NOMO-1 treated with dmso at 0.1 percent for 144 hours (cell line): ENCODE data around the gene USP21.

ENCODE experiments used
- DNase-seq: peaks from one replicate; lab custom pipeline; 2025; ENCODE audit not compliant: unreplicated experiment; lab: John Stamatoyannopoulos, UW

The USP21 gene

GRCh38 chr1:161192476-161193465 lies 33.5 kb downstream of the USP21 start:
- peak; percentile 56 for DNase-seq

- no peak for DNase-seq
Observed at GRCh38 chr1:161193561-161194235, 34.4 kb downstream of the USP21 start.

DNA sequence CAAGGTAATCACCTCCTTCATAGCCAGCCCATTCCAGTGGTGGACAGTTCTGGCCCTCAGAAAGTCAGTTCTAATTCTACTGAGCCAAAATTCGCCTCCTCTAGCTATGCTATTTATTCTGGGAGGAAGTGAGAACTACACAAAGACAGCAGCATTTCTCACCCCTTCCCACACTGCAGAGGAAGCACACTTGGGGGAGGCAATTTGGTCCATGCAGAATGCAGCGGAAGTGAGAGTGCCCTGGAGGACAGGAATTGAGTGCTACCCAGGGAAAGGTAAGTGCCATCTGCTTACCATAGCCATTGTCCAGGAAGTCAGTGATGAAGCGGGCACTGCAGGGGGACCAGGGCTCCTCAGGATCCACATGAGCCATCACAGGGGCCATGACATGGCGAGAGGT lies 35.9 kb downstream of the USP21 start:
- peak; percentile 46 for DNase-seq

GRCh38 chr1:161196111-161196510 lies 36.8 kb downstream of the USP21 start:
- no peak for DNase-seq

DNA sequence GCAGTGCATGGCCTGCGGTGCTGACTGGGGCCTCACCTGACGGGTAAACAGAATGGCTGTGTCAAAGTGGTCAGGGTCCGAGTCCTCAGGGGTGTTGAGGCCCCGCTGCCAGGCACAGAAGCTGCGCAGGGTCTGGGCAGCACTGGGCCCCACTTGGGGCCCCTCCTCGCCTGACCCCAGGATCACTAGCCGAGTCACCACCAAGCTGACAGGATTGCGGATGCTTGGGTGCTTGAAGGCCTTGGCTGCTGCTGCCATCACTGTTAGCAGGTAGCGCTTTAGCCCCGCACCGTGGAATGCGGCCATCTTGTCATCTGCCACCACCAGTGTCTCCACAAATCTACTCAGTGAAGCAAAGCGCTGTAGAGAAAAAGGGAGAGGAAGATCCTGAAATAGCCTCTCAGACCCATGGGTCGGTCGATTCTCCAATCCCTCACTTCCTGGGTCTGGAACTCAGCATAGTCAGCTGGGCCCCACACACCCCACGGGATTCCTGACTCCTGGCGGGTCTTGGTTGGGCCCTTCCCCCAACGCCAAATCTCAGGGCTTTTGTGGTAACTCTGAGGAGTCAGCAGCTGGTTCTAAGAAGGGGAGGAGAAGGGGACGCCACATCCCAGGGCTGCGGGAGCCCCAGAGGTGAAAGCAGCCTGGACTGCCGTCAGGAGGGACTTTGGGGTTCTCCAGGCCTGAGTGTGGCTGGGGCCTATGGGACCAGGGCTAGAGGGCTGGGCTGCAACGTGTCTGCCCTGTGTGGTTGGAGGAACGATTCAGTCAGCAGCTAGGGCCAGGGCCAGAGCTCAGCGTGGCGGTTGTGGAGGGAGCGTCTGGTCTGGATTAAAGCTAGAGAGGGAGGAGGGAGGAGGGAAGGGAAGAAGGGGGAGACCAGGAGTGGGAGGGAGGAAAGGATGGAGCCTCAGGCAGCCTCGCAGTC lies 37.5 kb downstream of the USP21 start:
- no peak for DNase-seq

DNA sequence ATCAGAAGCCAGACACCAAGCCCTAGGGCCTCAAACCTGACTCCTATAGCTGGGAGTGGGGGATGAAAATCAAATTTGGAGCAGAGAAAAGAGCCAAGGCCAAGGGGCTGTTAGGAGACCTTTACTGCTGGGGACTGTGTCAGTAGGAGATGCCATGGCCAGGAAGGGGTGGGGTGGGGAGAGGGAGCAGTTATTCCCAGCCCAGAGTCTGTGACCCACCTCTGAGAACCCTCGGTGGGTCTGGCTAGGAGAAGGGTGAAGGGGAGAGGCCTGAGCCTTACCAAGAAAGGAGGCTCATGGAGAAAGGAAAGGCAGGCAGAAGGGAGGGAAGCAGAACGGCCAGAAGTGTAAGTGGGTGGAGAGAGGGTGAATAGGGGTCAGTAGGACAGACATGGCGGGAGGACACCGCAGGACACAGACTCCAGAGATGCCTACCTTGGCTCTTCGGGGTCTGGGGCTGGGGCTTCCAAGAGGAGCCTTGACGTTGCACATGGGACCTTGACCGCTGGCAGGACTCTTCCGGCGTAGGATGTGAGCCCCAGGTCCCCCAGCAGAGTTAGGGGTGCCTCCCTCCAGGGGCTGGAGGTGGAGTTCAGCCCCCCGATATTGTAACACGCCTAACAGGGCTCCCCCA lies 38.4 kb downstream of the USP21 start:
- no peak for DNase-seq

DNA sequence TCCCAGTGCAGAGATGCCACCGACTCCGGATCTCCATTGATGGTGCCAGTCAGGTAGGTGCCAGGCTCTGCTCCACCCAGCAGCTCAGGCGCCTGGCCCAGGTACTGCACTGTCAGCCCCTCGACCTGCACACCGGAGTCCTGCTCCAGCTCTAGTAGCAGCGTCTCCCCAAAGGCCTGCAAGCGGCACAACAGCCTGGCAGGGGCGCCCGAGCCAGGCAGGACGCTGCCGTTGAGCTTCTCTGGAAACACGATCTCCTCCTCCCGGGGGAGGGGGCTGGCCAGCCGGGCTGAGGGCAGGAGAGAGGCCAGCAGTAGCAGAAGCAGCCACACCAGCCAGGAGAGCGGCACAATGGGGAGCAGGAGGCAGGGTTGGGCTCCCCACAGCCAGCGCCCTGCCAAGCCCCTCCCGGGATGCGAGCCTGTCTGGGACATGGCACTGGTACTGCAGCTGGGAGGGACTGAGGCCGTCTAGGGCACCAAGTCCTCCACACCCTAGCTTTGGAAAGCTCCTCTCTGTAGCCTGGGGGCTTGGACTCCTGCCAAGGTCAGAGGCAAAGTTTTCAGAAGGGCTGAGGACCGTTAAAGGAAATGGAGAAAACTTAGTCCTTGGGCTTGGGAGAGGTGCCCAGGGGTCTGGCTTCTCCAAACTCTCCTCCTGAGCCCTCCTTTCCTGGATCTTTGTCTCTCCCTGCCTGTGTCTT lies 39.0 kb downstream of the USP21 start:
- no peak for DNase-seq

DNA sequence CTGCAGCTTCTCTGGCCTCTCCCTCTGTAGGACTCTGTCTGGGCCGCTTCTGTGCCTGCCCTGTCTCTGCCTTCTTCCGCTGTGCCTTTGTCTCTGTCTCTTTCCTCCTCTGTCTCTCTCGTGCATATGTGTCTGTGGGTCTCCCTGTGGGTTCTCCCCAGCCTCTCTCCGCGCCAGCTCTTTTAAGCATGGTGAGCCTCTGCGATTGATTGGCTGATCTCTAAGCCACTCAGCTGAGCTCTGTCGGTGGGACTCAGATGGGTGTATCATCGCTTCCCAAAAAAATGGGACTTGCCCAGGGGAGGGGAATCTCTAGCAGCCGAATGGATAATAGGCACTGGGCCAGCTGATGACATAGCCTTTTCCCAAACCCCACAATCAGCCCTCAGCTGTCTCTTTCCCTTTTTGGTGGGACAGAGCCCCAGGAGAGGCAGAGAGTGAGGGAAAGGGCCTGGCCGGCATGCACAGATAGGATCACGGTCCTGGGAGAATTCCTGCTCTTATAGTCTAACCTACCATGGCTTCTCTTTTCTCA lies 39.7 kb downstream of the USP21 start, which contains the start of gene ADAMTS4:
TSS of gene ADAMTS4 (minus strand) at position 158 of the 535 bp plus-strand sequence. CDS start 427 bp downstream, outside the sequence.
- DNase-seq = no peak

GRCh38 chr1:161199506-161200139 lies 40.3 kb downstream of the USP21 start:
- no peak for DNase-seq

- DNase-seq = no peak
Observed at GRCh38 chr1:161200421-161200991, 41.2 kb downstream of the USP21 start.

DNA sequence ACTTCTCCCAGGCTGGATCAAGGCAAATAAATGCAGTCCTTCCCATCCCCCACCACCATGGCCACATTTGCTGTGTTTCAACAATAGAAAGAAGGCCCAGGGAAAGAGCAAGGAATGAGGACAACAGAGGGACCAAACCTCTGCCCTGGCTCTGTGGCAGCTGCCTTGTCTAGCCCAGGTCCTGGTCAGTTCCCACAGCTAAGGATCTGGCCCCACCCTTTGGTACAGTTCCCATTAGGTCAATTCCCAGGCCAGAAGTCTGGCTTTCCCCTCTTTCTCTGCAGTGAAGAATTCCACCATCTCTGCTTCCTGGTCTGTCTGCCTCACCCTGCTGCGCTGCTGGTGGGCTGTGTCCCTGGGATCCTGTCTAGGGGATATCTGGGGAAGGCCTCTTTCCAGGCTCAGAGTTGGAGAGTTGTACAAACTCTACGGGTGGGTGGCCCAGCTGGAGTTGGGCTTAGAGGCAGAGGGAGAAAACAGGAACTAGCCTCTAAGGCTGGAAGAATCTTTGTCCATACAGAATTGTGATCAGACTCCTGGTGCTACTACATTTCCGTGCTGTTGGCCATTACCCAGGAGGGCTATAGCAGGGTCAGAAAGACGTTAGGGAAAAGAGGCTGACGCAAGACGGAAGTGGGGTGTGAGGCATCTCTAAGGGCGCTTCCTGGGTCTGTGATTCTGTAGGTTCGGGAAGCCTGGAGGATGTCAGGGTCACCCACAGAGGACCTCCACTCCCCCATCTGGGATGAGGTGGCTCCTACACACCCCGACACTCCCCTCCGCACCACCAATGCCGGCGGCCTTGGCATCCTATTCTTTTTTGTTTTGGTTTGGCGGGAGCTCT lies 41.9 kb downstream of the USP21 start:
- no peak for DNase-seq

DNA sequence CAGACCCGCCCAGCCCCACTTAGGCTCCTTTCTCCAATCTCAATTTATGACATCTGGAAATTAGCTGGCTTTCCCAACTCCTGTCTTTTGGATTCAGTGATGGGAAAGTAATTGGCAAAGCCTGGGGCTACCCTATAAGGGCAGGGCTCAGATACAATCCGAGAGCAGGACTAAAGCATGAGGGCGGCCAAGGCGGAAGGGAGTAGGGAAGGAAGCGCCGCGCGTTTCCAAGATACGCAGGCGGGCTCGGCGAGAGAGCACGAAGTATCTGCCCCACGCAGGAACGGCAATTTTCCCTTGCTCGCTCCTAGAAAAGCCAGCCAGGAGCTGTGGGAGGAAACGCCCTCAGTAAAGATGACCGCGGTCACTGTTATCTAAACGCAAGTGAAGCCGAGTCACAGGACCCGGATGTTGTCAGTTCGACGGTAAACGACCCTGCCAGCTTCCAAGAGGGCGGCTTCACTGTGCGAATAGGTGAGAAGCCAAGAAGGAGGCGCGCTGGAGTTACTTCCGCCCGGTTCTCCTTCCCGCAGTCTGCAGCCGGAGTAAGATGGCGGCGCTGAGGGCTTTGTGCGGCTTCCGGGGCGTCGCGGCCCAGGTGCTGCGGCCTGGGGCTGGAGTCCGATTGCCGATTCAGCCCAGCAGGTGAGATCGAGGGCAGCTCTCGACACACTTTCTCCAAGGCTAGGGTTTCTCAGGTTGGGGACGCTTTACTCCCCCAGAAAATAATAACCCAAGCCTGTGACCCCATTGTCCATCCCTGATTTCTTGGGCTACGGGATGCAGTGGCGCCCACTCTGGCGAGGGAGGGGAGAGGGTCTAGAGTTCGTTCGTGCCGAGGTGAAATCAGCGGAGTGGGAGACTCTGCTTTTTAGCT lies 42.8 kb downstream of the USP21 start, which contains the start of gene NDUFS2:
TSS of gene NDUFS2 (plus strand) at position 532 of the 877 bp plus-strand sequence. CDS start at position 551, 19 bp downstream.
- DNase-seq = peak; percentile 94

GRCh38 chr1:161206411-161207140 lies 47.3 kb downstream of the USP21 start:
- DNase-seq = no peak

DNA sequence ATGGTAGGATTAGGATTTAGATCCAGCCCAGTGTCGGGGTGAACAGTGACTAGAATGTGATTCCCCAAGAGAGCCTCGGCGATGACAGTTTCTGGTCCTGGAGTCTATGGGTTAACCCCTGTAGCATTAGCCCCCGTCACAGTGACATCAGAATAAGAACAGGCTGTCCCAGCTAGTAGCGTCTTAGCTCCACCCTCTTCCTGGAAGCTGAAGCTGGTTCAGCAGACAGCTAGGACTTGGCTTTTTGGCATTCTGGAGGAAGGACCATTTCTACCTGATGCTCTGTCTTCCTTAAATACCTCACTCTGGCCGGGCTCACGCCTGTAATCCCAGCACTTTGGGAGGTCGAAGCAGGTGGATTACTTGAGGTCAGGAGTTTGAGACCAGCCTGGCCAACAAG lies 47.9 kb downstream of the USP21 start:
- no peak for DNase-seq

DNA sequence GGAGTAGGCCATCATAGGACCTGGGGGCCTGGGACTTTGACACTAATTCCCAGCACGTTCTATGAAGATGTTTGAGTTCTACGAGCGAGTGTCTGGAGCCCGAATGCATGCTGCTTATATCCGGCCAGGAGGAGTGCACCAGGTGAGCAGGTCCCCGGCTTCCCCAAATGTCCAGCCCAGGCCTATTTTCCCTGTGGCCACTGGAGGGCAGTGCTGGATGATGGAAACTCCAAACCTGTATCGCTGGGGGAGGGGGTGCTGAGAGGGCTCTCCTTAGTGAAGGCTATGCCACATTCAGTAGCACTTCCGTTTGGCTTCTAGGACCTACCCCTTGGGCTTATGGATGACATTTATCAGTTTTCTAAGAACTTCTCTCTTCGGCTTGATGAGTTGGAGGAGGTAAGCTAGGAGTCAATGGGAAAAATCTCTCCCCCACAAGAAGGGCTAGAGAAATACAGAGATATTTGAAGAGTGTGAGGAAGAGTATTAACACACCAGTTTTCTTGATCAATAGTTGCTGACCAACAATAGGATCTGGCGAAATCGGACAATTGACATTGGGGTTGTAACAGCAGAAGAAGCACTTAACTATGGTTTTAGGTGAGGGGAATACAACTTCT lies 50.6 kb downstream of the USP21 start:
- peak; percentile 48 for DNase-seq

DNA sequence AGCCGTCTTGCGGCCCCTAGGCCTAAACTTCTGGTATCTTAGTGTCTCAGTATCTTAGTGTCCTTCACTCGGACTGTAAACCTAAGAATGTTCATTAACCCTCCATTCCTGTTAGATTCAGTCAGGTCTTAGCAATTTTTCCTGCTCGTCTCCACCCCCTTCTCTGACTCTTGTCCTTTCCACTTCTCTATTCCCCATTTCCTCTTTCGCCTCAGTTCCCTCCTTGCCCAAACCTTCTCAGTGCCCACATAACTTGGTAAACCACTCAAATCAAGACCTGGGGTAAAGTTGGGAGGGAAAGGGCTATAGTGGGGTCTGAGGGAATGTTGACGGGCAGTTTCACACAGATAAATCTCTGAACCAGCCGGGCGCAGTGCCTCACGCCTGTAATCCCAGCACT lies 55.1 kb downstream of the USP21 start:
- DNase-seq = peak; percentile 59
